GM21825 (cell line): ENCODE measurements around the gene EIF2B1.
"Not testable (repeated sequence)": the region's sequence is repeated elsewhere in the genome, so short reads cannot be mapped to it uniquely, and the experiment has no call there.

ENCODE experiments used
- ATAC-seq: cut with Tn5 transposase; IDR thresholded peaks from one replicate; pipeline ENCODE4 v1.9.1; 2021; ENCODE audit warnings: mild to moderate bottlenecking, moderate library complexity; ENCODE audit not compliant: unreplicated experiment

EIF2B1 gene

GRCh38 chr12:123621101-123621500 lies 12.4 kb downstream of the EIF2B1 start:
- ATAC-seq = no peak

- no peak for ATAC-seq
Measured at GRCh38 chr12:123617580-123617979, 15.9 kb downstream of the EIF2B1 start.

- no peak for ATAC-seq
Measured at GRCh38 chr12:123617144-123617543, 16.3 kb downstream of the EIF2B1 start.

- no peak for ATAC-seq
Measured at GRCh38 chr12:123614531-123614930, 19.0 kb downstream of the EIF2B1 start.

- ATAC-seq = no peak
Measured at GRCh38 chr12:123614110-123614509, 19.4 kb downstream of the EIF2B1 start.

- ATAC-seq = no peak
Measured at GRCh38 chr12:123608182-123608581, 25.3 kb downstream of the EIF2B1 start.

GRCh38 chr12:123607756-123608155 lies 25.7 kb downstream of the EIF2B1 start:
- no peak for ATAC-seq

GRCh38 chr12:123603495-123603894 lies 30.0 kb downstream of the EIF2B1 start:
- ATAC-seq = not testable (repeated sequence)

GRCh38 chr12:123602651-123603195 lies 30.8 kb downstream of the EIF2B1 start:
- ATAC-seq = no peak

- ATAC-seq = peak; percentile 89
Measured at GRCh38 chr12:123601602-123602489, 31.6 kb downstream of the EIF2B1 start, which contains the start of gene DDX55. Gene DDX55 (plus strand): TSS chr12:123602099. CDS start chr12:123602149, 50 bp downstream.

- ATAC-seq = no peak
Measured at GRCh38 chr12:123599721-123600120, 33.8 kb downstream of the EIF2B1 start.

- no peak for ATAC-seq
Measured at GRCh38 chr12:123599310-123599709, 34.2 kb downstream of the EIF2B1 start.

- no peak for ATAC-seq
Measured at GRCh38 chr12:123598522-123598921, 35.0 kb downstream of the EIF2B1 start.

GRCh38 chr12:123597100-123597499 lies 36.4 kb downstream of the EIF2B1 start:
- ATAC-seq = no peak

GRCh38 chr12:123595729-123596128 lies 37.8 kb downstream of the EIF2B1 start:
- ATAC-seq = no peak

GRCh38 chr12:123591702-123592481 lies 41.6 kb downstream of the EIF2B1 start:
- ATAC-seq = no peak

GRCh38 chr12:123580772-123581171 lies 52.7 kb downstream of the EIF2B1 start:
- ATAC-seq = no peak

- ATAC-seq = not testable (repeated sequence)
Measured at GRCh38 chr12:123578829-123579228, 54.7 kb downstream of the EIF2B1 start.

GRCh38 chr12:123578243-123578642 lies 55.2 kb downstream of the EIF2B1 start:
- no peak for ATAC-seq

GRCh38 chr12:123576611-123577010 lies 56.9 kb downstream of the EIF2B1 start:
- ATAC-seq = no peak

GRCh38 chr12:123573870-123574269 lies 59.6 kb downstream of the EIF2B1 start:
- ATAC-seq = no peak
